HuH-7.5 (cell line): ENCODE results near the gene FGFR1OP2.
A peak's percentile ranks its signal among the peaks of the same experiment; 100 is the strongest.
"Not testable (repeated sequence)": the region's sequence is repeated elsewhere in the genome, so short reads cannot be mapped to it uniquely, and the experiment has no call there.

Source experiments
- DNase-seq: peaks from one replicate; pipeline ENCODE4 v3.0.0; 2011; ENCODE audit warnings: low spot score

Gene FGFR1OP2

GRCh38 chr12:26937863-26938700 is at the start of gene FGFR1OP2, which contains the start of gene INTS13:
FGFR1OP2 (plus strand) TSS chr12:26938470; CDS start chr12:26954159, 15,689 bp downstream.
INTS13 (minus strand) TSS chr12:26937981; CDS start chr12:26936803, 1,178 bp downstream.
- DNase-seq = peak; percentile 82

DNA sequence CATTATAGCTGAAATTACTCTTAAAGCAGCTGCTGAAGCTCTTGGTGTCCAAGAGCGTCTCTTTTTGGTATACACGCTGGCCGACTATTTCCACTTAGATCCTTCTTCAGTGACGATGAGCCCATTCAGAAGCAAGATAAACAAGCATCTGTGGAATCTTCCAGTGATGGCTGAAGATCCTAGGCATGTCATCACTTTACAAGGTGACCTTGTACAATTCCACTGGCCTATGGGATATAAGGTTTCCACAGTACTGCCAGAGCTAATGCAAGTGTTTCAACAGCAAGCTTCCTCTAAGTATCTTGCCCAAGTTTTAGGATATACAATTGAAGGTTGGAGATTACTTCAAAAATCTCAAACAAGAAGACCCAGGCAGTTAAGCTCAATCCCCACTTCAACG is 47.5 kb upstream of the FGFR1OP2 start:
- DNase-seq = no peak

DNA sequence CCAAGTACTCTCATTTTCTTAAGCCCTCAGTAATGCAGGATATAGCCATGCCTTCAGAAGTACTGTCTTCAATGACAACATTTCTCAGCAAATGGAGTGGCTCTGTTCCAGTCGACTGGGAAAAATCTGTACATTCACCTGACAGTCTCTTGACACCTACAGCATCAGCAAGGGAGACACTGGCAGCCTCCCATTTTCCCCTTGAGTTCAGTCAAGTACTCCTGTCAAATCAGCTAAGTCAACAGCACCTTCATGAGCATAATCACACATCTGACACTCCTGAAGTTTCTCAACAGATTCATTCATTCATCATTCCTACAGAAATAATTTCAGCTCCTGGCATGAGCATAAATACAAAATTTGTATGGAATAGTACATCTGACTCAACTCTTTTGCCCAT is 46.6 kb upstream of the FGFR1OP2 start:
- DNase-seq = no peak

DNA sequence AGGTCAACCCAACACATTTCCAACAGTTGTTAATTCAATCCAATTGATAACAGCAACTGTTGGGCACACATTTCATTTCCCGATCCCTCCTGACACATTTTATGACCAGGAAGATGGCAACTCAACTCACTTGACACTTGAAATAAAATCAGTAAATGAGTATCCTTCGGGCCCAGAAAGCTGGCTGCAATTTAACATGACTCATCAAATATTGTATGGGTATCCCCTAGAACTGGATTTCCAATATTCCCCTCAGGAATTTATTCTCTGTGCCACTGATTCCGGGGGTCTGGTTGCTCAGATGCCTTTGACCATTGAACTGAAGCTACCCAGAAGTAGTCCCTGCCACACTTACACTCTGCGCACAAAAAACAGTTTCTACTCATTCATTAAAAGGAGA is 42.6 kb upstream of the FGFR1OP2 start:
- no peak for DNase-seq

GRCh38 chr12:26896913-26897312 is 41.4 kb upstream of the FGFR1OP2 start:
- no peak for DNase-seq

DNA sequence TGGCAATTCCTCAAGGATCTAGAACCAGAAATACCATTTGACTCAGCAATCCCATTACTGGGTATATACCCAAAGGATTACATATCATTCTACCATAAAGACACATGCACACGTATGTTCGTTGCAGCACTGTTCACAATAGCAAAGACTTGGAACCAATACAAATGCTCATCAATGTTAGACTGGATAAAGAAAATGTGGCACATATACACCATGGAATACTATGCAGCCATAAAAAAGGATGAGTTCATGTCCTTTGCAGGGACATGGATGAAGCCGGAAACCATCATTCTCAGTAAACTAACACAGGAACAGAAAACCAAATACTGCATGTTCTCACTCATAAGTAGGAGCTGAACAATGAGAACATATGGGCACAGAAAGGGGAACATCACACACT is 34.9 kb upstream of the FGFR1OP2 start:
- DNase-seq = not testable (repeated sequence)

DNA sequence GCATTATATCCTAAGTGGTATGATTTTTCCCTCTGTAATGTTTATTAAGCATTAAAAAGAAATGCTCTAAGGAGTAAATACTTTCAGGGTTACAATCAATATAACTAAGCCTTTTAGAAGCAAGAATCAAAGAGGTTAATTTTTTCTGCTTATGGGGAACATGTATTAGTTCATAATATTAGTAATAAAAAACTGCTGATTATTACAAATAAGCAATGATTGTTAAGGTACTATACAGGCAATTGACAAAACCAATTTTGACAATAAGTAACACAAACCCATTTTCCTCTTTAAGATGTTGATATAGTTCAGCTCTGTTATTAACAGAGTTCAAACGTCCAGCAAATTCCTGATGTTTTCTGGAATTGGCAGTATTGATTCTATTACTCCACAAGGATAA is 32.2 kb upstream of the FGFR1OP2 start:
- DNase-seq = no peak

- no peak for DNase-seq
Observed at GRCh38 chr12:26906704-26907103, 31.6 kb upstream of the FGFR1OP2 start.

DNA sequence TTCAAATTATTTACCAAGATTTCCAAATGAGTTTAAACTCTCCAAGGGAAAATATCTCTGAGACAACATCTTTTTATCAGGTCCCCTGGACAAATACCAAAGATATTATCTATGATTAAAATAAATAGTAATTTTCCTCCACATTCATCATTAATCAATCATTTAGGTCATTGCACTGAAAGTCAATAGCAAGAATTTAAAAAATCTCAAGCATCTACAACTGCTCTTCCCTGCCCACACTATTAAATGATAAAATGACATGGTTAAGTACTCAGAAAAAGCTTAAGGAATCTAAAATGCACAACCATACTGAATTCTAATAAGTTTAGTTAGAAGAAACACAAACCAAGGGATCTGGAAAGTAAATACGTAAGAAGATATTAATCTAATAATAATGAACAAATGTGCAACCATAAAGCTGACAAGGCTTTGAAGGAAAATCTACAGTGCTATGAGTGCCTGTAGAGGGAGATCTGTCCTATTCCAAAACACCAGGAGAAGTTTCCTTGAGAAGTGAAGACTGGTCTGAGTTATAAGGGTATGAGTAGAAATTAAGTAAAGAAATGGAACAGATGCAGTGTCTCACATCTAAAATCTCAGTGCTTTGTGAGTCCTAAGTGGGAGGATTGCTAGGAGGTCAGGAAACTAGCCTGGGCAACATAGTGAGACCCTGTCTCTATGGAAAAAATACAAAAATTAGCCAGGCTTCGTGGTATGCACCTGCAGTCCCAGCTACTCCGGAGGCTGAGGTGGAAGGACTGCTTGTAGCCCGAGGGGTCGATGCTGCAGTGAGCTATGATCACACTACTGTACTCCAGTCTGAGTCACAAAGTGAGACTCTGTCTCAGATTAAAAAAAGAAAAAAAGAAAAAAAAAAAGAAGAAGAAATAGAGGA is 19.7 kb upstream of the FGFR1OP2 start:
- DNase-seq = no peak

GRCh38 chr12:26919216-26919555 is 19.1 kb upstream of the FGFR1OP2 start:
- no peak for DNase-seq

DNA sequence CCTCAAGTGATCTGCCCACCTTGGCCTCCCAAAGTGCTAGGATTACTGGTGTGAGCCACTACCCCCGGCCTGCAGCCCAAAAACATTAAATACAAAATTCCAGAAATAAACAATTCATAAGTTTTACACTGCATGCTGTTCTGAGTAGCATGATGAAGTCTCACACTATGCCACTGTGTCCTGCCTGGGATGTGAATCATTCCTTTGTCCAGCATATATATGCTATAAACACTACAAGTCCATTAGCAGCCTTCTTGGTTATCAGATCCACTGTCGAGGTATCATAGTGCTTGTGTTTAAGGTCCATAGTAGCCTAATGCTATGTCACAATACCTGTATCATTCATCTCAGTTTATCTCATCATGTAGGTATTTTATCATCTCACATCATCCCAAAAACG is 16.4 kb upstream of the FGFR1OP2 start:
- DNase-seq = no peak

GRCh38 chr12:26928661-26929060 is 9.6 kb upstream of the FGFR1OP2 start:
- DNase-seq = no peak

DNA sequence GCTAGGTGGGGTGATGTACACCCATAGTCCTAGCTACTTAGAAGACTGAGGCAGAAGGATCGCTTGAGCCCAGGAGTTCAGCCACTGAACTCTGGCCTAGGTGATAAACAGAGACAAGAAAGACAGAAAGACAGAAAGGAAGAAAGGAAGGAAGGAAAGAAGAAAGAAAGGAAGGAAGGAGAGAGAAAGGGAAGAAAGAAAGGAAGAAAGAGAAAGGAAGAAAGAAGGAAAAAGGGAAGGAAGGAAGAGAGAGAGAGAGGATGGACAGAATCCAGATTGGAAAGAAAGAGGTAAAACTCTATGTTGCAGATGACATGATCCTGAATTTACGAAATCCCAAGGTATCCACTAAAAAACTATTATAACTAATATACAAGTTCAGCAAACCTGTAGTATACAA is 8.7 kb upstream of the FGFR1OP2 start:
- DNase-seq = no peak

DNA sequence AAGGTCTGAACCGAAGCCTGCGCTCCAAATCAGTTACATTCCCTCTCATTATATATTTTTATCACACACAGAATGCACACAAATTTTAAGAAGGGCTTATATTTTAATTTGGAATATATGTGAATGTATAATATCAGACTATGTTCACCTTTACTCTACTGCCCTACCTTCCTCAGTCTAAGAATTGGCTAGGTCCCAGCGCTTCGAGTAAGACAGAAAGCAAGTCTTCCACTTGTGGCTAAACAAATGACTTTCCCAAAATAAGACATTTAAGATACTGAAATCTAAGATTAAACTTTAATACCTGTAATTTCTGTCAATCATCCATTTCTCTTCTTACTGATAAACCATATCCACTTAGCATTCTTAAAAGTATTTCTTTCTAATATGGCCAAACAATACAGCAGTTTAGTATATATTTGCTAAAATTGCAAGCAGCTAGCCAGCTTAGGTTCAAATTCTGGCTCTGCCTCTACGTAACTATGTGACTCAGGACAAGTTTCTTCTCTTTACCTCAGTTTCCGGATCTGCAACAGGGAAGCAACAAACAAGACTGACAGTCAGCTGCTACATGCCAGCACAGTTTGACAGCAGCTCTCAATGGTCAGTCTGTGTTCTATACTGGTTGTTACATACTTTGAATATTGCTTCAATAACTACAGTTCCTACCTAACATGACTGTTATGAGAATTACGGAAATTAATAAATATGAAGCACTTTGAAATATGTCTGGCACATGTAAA is 2.5 kb upstream of the FGFR1OP2 start:
- DNase-seq = no peak

DNA sequence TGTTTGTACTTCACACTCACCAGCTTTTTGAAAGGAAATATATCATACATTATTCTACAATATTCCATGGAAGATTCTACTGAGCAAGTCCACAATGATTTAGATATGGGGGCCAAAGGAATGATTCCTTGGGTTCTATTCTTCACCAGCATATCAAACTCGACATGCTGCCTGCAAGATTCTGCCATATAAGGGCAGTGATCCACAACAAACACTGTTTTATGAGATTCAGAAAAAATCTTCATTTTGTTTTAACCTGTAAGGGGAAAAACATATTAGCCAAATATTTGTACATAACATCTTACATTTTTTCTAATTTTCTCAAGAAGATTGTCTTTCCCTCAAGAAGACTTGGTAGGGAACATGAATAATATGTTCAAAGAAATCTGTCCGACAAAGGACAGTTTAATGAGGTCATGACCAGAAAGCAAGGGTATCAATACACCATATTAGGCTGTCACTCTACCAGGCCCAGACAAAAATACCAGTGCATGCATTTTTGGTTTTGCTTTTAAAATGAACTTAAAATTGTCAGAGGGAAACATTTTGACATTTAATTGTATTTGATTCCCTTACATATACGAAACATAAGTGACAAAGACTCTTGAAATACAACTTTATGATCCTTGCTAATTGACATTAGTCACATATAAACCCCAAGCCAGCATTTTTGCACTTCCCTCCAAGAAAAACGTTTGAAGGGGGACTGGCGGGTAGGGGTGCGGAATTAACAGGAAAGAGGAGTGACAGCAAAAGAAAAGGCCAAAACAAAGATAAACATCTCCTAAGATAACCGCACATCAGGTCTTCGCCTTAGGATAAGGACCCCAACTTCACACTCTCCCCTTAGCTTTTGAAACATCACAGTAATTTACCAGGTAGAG is 1.5 kb upstream of the FGFR1OP2 start:
- no peak for DNase-seq

DNA sequence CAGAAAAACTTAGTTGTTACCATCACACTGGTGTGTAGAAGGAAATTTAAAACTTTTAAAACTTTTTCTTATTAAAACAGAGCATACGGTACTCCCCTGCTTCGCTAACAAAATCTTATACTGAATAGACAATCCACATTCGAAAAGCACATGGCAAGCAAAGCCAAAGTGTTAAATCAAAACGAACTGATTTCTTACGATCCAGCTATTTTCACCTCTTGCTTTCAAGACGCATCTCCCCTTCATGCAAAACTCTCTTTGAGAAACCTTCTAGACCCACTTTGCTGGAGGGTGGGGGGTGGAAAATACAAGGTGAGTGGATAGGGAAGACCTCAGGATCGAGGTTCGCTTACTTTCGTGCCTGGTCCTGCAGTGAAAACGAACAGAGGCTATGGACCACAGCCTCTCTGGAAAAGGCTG is 817 bp upstream of the FGFR1OP2 start:
- DNase-seq = no peak

GRCh38 chr12:26938701-26939062 is 412 bp downstream of the FGFR1OP2 start:
- peak; percentile 20 for DNase-seq

- DNase-seq = peak; percentile 8
Observed at GRCh38 chr12:26939192-26939832, 1.0 kb downstream of the FGFR1OP2 start.

GRCh38 chr12:26939953-26940352 is 1.7 kb downstream of the FGFR1OP2 start:
- no peak for DNase-seq

- no peak for DNase-seq
Observed at GRCh38 chr12:26940516-26941214, 2.4 kb downstream of the FGFR1OP2 start.
